ENCODE measurements around the gene CEPT1.
A peak's percentile ranks its signal among the peaks of the same experiment; 100 is the strongest.

The CEPT1 gene

GRCh38 chr1:111192658-111193519, 52.9 kb downstream of the CEPT1 start:
- Histone ChIP-seq H3K79me2 (ENCODE audit: insufficient read depth, low read length) (no peaks in the 10 kb centered on the region), H2AFZ (ENCODE audit: low read depth, low read length, severe bottlenecking) (no peak overlapping the region), H3K4me3 (ENCODE audit: insufficient read depth, low read length, poor library complexity, severe bottlenecking) (no peak overlapping the region), H3K27ac (ENCODE audit: low read depth, low read length) (peak overlapping the region; percentile 17), H3K36me3 (ENCODE audit: low read length) (peaks cover 9% of the 10 kb centered on the region), H3K9me2 (replicated peaks; ENCODE audit: insufficient read depth, low read length) (no peaks in the 10 kb centered on the region), H3K4me2 (ENCODE audit: low read depth, low read length, poor library complexity, severe bottlenecking) (no peak overlapping the region), H3K9me3 (ENCODE audit: insufficient read depth, low read length) (no peaks in the 10 kb centered on the region), H3K9ac (ENCODE audit: low read length) (no peak overlapping the region), H4K20me1 (ENCODE audit: low read depth, low read length) (no peaks in the 10 kb centered on the region), H3F3A (ENCODE audit: insufficient read depth) (0 out of 2 replicates have a peak, but pooled peaks cover 6% of the 10 kb centered on the region), H3K27me3 (ENCODE audit: low read length) (no peaks in the 10 kb centered on the region)
- TF ChIP-seq EZH2phosphoT487 (conservative IDR thresholded peaks at IDR 0.05; ENCODE audit: low read length) (no peak), CTCF (IDR thresholded peaks at IDR 0.05; ENCODE audit: insufficient read depth, low read length, poor library complexity, severe bottlenecking) (no peak)

- peak overlapping the region; percentile 17 for H3K27ac ChIP-seq (ENCODE audit: low read depth, low read length)
- no peaks in the 10 kb centered on the region for H3K79me2 ChIP-seq (ENCODE audit: insufficient read depth, low read length)
- TF ChIP-seq EZH2phosphoT487 (conservative IDR thresholded peaks at IDR 0.05; ENCODE audit: low read length) (no peak), CTCF (IDR thresholded peaks at IDR 0.05; ENCODE audit: insufficient read depth, low read length, poor library complexity, severe bottlenecking) (no peak)
- no peaks in the 10 kb centered on the region for H3K9me2 ChIP-seq (replicated peaks; ENCODE audit: insufficient read depth, low read length)
- no peak overlapping the region for H3K4me3 ChIP-seq (ENCODE audit: insufficient read depth, low read length, poor library complexity, severe bottlenecking)
- no peaks in the 10 kb centered on the region for H3K27me3 ChIP-seq (ENCODE audit: low read length)
- no peak overlapping the region for H3K9ac ChIP-seq (ENCODE audit: low read length)
- no peaks in the 10 kb centered on the region for H4K20me1 ChIP-seq (ENCODE audit: low read depth, low read length)
- no peak overlapping the region for H2AFZ ChIP-seq (ENCODE audit: low read depth, low read length, severe bottlenecking)
- peaks cover 3% of the 10 kb centered on the region; the same call in 1 of the 2 replicates for H3K36me3 ChIP-seq (ENCODE audit: low read length)
- H3K4me2 ChIP-seq (ENCODE audit: low read depth, low read length, poor library complexity, severe bottlenecking), result no peak overlapping the region
- H3K9me3 ChIP-seq (ENCODE audit: insufficient read depth, low read length), result no peaks in the 10 kb centered on the region
- 0 out of 2 replicates have a peak, but pooled peaks cover 5% of the 10 kb centered on the region for H3F3A ChIP-seq (ENCODE audit: insufficient read depth)
These were observed 53.9 kb downstream of the CEPT1 start for GRCh38 chr1:111193712-111194480.

- H3K9ac ChIP-seq (ENCODE audit: low read length), result no peak overlapping the region
- H3K4me2 ChIP-seq (ENCODE audit: low read depth, low read length, poor library complexity, severe bottlenecking), result no peak overlapping the region
- no peaks in the 10 kb centered on the region for H3F3A ChIP-seq (ENCODE audit: insufficient read depth)
- H3K27ac ChIP-seq (ENCODE audit: low read depth, low read length), result no peak overlapping the region
- H3K36me3 ChIP-seq (ENCODE audit: low read length), result no peaks in the 10 kb centered on the region; the same call in 1 of the 2 replicates
- H3K79me2 ChIP-seq (ENCODE audit: insufficient read depth, low read length), result no peaks in the 10 kb centered on the region
- no peaks in the 10 kb centered on the region for H3K27me3 ChIP-seq (ENCODE audit: low read length)
- H3K9me3 ChIP-seq (ENCODE audit: insufficient read depth, low read length), result no peaks in the 10 kb centered on the region
- no peaks in the 10 kb centered on the region for H3K9me2 ChIP-seq (replicated peaks; ENCODE audit: insufficient read depth, low read length)
- no peaks in the 10 kb centered on the region for H4K20me1 ChIP-seq (ENCODE audit: low read depth, low read length)
- no peak overlapping the region for H2AFZ ChIP-seq (ENCODE audit: low read depth, low read length, severe bottlenecking)
- no peak overlapping the region for H3K4me3 ChIP-seq (ENCODE audit: insufficient read depth, low read length, poor library complexity, severe bottlenecking)
- no peak for TF ChIP-seq CTCF (IDR thresholded peaks at IDR 0.05; ENCODE audit: insufficient read depth, low read length, poor library complexity, severe bottlenecking)
- no peak for TF ChIP-seq EZH2phosphoT487 (conservative IDR thresholded peaks at IDR 0.05; ENCODE audit: low read length)
These were observed 55.1 kb downstream of the CEPT1 start for GRCh38 chr1:111195002-111195684.
